K562 (cell line): ENCODE measurements around the gene ASPHD2. TPM values are rescaled to one million over a fixed set of nuclear protein-coding genes. Genes with fewer than 3 reads are reported as not detected.

Experiments
- ATAC-seq: fragments of 200-7000 bp; cut with Tn5 transposase; 3 replicates; pipeline ENCODE4 v1.9.1; 2020; ENCODE audit warnings: moderate library complexity
- BruUV-seq: library from RNA; stranded (reverse); fragments of 400-500 nt; replicated peaks from 2 replicates; lab custom pipeline; 2021; lab: Mats Ljungman, UMichigan
- CTCF ChIA-PET: fragments of 300-600 bp; formaldehyde crosslinking; extraction: SDS; loops from one replicate; lab custom pipeline; 2021; ENCODE audit warnings: low intra/inter-chr PET ratio; lab: Yijun Ruan, JAX
- POLR2A ChIA-PET: fragments of 300-600, 350-650 bp; sonication (Branson Sonifier 250); formaldehyde crosslinking; extraction: SDS; loops from one replicate; lab custom pipeline; 2021; ENCODE audit warnings: antibody characterized with exemption, inconsistent platforms; lab: Yijun Ruan, JAX
- DNase-seq, 4 experiments: peaks; one replicate each; pipeline versions ENCODE4 v3.0.0 to v3.0.0-alpha.2; 2011 to 2018; ENCODE audit warnings: low spot score in 3 of 4, mixed read lengths in 3 of 4; ENCODE audit errors: extremely low read depth in 1 of 4
- FAIRE-seq: peaks from 2 replicates; lab custom pipeline; 2011; peaks lifted over from hg19 to GRCh38; lab: Jason Lieb, UNC
- H2AFZ ChIP-seq: 2 replicates; pipeline ENCODE4 v1.6.0; 2011; ENCODE audit warnings: low read depth, low read length, control low read depth, inconsistent platforms
- H3K27ac ChIP-seq: fragments of 200-600 bp; 3 replicates; pipeline ENCODE4 v1.8.0; 2011; ENCODE audit warnings: low read depth, mild to moderate bottlenecking, control low read depth, inconsistent platforms, low read length, moderate library complexity, mixed read lengths; ENCODE audit errors: extremely low read depth
- H3K27me3 ChIP-seq, 2 experiments: fragments of 300-600 bp in 1 of 2; 2 replicates in 1 of 2; 3 replicates in 1 of 2; pipeline versions ENCODE4 v1.6.0 to v1.8.0; 2011; ENCODE audit warnings: inconsistent platforms in 2 of 2, low read length in 2 of 2, mild to moderate bottlenecking in 1 of 2, mixed read lengths in 1 of 2, moderate library complexity in 1 of 2; ENCODE audit not compliant: control insufficient read depth in 2 of 2, insufficient read depth in 2 of 2
- H3K36me3 ChIP-seq: fragments of 300-600 bp; 3 replicates; pipeline ENCODE4 v1.8.0; 2011; ENCODE audit warnings: mild to moderate bottlenecking, low read length, inconsistent platforms; ENCODE audit not compliant: control insufficient read depth, insufficient read depth
- H3K4me1 ChIP-seq, 2 experiments: fragments of 200-600 bp in 1 of 2; replicated peaks in 1 of 2; 2 replicates in 1 of 2; 3 replicates in 1 of 2; pipeline versions ENCODE4 v1.5.1 to v1.8.0; 2011; ENCODE audit warnings: inconsistent platforms in 2 of 2, low read length in 2 of 2, mild to moderate bottlenecking in 1 of 2, mixed read lengths in 1 of 2, moderate library complexity in 1 of 2; ENCODE audit not compliant: control insufficient read depth in 2 of 2, insufficient read depth in 2 of 2
- H3K4me2 ChIP-seq: 2 replicates; pipeline ENCODE4 v1.6.1; 2011; ENCODE audit warnings: low read length, control low read depth, inconsistent platforms, mixed read lengths; ENCODE audit not compliant: insufficient read depth
- H3K4me3 ChIP-seq: fragments of 200-600 bp; sonication (generic), shearing (Covaris generic); 2 replicates; pipeline ENCODE4 v1.5.1; 2016; ENCODE audit warnings: control low read depth, inconsistent platforms
- H3K79me2 ChIP-seq: fragments of 200-600 bp; 3 replicates; pipeline ENCODE4 v1.8.0; 2011; ENCODE audit warnings: low read length, inconsistent platforms; ENCODE audit not compliant: control insufficient read depth, insufficient read depth
- H3K9ac ChIP-seq, 2 experiments: 2 replicates each; pipeline versions ENCODE4 v1.6.0 to v1.6.1; 2011; ENCODE audit warnings: low read depth in 2 of 2, low read length in 2 of 2, control low read depth in 1 of 2, inconsistent platforms in 1 of 2, mild to moderate bottlenecking in 1 of 2, mixed read lengths in 1 of 2; ENCODE audit not compliant: insufficient read depth in 1 of 2
- H3K9me1 ChIP-seq: one replicate; pipeline ENCODE4 v1.6.0; 2011; ENCODE audit warnings: inconsistent platforms, mild to moderate bottlenecking, low read length, moderate library complexity; ENCODE audit not compliant: control insufficient read depth, insufficient read depth
- H3K9me3 ChIP-seq: replicated peaks from 2 replicates; pipeline ENCODE4 v1.5.1; 2011; ENCODE audit warnings: low read depth, low read length, inconsistent platforms; ENCODE audit not compliant: control insufficient read depth, insufficient read depth
- H4K20me1 ChIP-seq: replicated peaks from 2 replicates; pipeline ENCODE4 v1.6.1; 2011; ENCODE audit warnings: low read length, inconsistent platforms, mixed read lengths; ENCODE audit not compliant: control insufficient read depth, insufficient read depth
- CBFA2T3 ChIP-seq: fragments of 450-650 bp; IDR thresholded peaks from 2 replicates; pipeline ENCODE4 v1.6.1; 2017
- CHD1 ChIP-seq: fragments of 200-600 bp; sonication (generic); IDR thresholded peaks from one replicate; pipeline ENCODE4 v1.6.1; 2012; ENCODE audit warnings: mild to moderate bottlenecking, moderate library complexity, low read length, inconsistent platforms
- DACH1 ChIP-seq: fragments of 450-650 bp; IDR thresholded peaks from 2 replicates; pipeline ENCODE4 v1.6.1; 2018; ENCODE audit not compliant: partially characterized antibody
- DNMT1 ChIP-seq: fragments of 450-650 bp; IDR thresholded peaks from 2 replicates; pipeline ENCODE4 v1.6.1; 2016; ENCODE audit warnings: antibody characterized with exemption, mild to moderate bottlenecking
- HDAC2 ChIP-seq: fragments of 450-650 bp; IDR thresholded peaks from 2 replicates; pipeline ENCODE4 v1.6.1; 2016; ENCODE audit warnings: mild to moderate bottlenecking
- KDM5B ChIP-seq: fragments of 200-600 bp; sonication (generic); IDR thresholded peaks from 2 replicates; pipeline ENCODE4 v1.6.1; 2012; ENCODE audit warnings: low read depth, mild to moderate bottlenecking, moderate library complexity, low read length, control low read depth, inconsistent platforms; ENCODE audit not compliant: insufficient replicate concordance
- NR2F6 ChIP-seq: fragments of 450-650 bp; formaldehyde crosslinking; IDR thresholded peaks from 2 replicates; pipeline ENCODE4 v1.4.0; 2020; ENCODE audit warnings: mild to moderate bottlenecking
- PATZ1 ChIP-seq: fragments of 250-450 bp; sonication (Bioruptor Pico); IDR thresholded peaks from 2 replicates; pipeline ENCODE4 v1.5.0; 2020; ENCODE audit warnings: mild to moderate bottlenecking, borderline replicate concordance
- RBFOX2 ChIP-seq: fragments of 200-400 bp; formaldehyde crosslinking; IDR thresholded peaks from 2 replicates; pipeline ENCODE4 v1.6.1; 2017; ENCODE audit warnings: low read depth, mild to moderate bottlenecking, low read length, moderate library complexity
- SAFB2 ChIP-seq: fragments of 200-400 bp; formaldehyde crosslinking; IDR thresholded peaks from 2 replicates; pipeline ENCODE4 v1.6.1; 2018; ENCODE audit warnings: borderline replicate concordance, low read length, low read depth, moderate library complexity; ENCODE audit not compliant: severe bottlenecking
- SNAPC5 ChIP-seq: fragments of 250-450 bp; sonication (Bioruptor Pico); IDR thresholded peaks from 2 replicates; pipeline ENCODE4 v1.8.0; 2021; ENCODE audit warnings: moderate library complexity, mild to moderate bottlenecking, inconsistent platforms
- TFAM ChIP-seq: fragments of 250-450 bp; sonication (Bioruptor Pico); conservative IDR thresholded peaks from 2 replicates; pipeline ENCODE4 v1.5.0; 2021; ENCODE audit warnings: mild to moderate bottlenecking, moderate library complexity
- ZNF24 ChIP-seq: fragments of 450-650 bp; IDR thresholded peaks from 2 replicates; pipeline ENCODE4 v1.6.1; 2016
- ZNF695 ChIP-seq: fragments of 450-650 bp; formaldehyde crosslinking; IDR thresholded peaks from 2 replicates; pipeline ENCODE4 v1.4.0; 2020; ENCODE audit warnings: mild to moderate bottlenecking, moderate library complexity
- WGBS: fragments of 100-300 bp; shearing (Covaris generic); methylation state at CpG from one replicate; pipeline ENCODE4 v1.1.6; 2016; ENCODE audit warnings: low coverage, mixed read lengths; ENCODE audit not compliant: insufficient coverage; ENCODE audit errors: missing lambda C conversion rate; 5-methylcytosine and 5-hydroxymethylcytosine counted together
- in situ Hi-C: fragments of 300-500 bp; cut with MboI; formaldehyde crosslinking; loops from 4 replicates; pipeline ENCODE4 v1.15.0; 2018; ENCODE audit warnings: inconsistent platforms, mixed read lengths
- intact Hi-C: fragments of 100-400 bp; cut with micrococcal nuclease; formaldehyde crosslinking; loops from 2 replicates; pipeline ENCODE4 v1.14.2; 2022
- polyA plus RNA-seq, 8 experiments: library from polyadenylated mRNA; depleted of rRNA in 4 of 8; stranded (reverse) in 5 of 8; unstranded in 3 of 8; fragments of >200 nt; fragmentation: Nextera tagmentation in 2 of 8; fragmentation: Illumina TruSeq in 1 of 8; extraction: Ambion mirVana in 2 of 8; extraction: Trizol in 1 of 8; gene quantifications; 2 replicates each; pipeline versions ENCODE4 v1.2.1 to v1.2.3, GENCODE V29; 2011 to 2014; ENCODE audit warnings: inconsistent platforms in 1 of 8, missing spikeins in 1 of 8
- total RNA-seq, 7 experiments: library from RNA; depleted of rRNA in 6 of 7; stranded (reverse); fragments of >200 nt in 6 of 7; fragmentation: Illumina TruSeq in 2 of 7; extraction: Trizol in 2 of 7; gene quantifications; 2 replicates each; pipeline versions ENCODE4 v1.2.1 to v1.2.3, GENCODE V29; 2011 to 2021; ENCODE audit warnings: low replicate concordance in 1 of 7
- TF ChIP-seq, protein P1 (sequence below): fragments of 250-450 bp; sonication (Bioruptor Pico); IDR thresholded peaks from 2 replicates; pipeline ENCODE4 v1.5.0; 2021; ENCODE audit warnings: mild to moderate bottlenecking, borderline replicate concordance
- TF ChIP-seq, protein P2 (sequence below): sonication (generic); formaldehyde crosslinking; IDR thresholded peaks from 2 replicates; pipeline ENCODE4 v1.8.1; 2023; ENCODE audit warnings: mild to moderate bottlenecking, missing genetic modification reagents

The ASPHD2 gene
- total and polyA plus RNA-seq, 9 of the 15 experiments (the other 6 are each of a cell fraction or from before 2014, with no cell fraction given): 0.18 to 0.64 (median 0.36) TPM

DNA sequence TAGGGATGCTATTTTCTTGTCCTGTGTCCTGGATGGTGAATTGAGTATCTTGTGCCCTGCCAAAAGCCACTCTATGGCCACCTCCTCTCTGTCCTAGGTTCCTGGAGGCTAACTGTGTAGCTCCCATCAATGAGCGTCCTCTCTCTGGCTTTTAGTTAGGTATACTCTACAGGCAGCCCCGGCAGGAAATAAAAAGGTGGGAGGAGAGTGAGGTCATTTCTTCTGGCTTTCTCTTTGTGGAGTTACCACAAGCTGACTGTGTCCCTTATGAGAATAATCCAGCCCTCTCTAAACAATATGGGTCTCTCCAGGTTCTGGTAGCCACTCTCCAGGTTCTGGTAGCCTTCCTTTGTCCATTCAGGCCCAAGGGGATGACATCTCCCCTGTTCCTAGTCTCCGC lies 11.7 kb upstream of the ASPHD2 start:
- H3K27me3 ChIP-seq: 0 out of 5 replicates have a peak, but pooled peaks cover 2 to 4% of the 10 kb centered on the region in 2 experiments
- no peak overlapping the region for H3K4me2 ChIP-seq
- BruUV-seq: no TSS peak
- in situ Hi-C loops: no loop called here
- H3K9ac ChIP-seq: no peak overlapping the region
- TF ChIP-seq CBFA2T3: no peak
- TF ChIP-seq, protein P1, sequence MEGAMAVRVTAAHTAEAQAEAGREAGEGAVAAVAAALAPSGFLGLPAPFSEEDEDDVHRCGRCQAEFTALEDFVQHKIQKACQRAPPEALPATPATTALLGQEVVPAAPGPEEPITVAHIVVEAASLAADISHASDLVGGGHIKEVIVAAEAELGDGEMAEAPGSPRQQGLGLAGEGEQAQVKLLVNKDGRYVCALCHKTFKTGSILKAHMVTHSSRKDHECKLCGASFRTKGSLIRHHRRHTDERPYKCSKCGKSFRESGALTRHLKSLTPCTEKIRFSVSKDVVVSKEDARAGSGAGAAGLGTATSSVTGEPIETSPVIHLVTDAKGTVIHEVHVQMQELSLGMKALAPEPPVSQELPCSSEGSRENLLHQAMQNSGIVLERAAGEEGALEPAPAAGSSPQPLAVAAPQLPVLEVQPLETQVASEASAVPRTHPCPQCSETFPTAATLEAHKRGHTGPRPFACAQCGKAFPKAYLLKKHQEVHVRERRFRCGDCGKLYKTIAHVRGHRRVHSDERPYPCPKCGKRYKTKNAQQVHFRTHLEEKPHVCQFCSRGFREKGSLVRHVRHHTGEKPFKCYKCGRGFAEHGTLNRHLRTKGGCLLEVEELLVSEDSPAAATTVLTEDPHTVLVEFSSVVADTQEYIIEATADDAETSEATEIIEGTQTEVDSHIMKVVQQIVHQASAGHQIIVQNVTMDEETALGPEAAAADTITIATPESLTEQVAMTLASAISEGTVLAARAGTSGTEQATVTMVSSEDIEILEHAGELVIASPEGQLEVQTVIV (CRISPR knock-in tag): no peak
- TF ChIP-seq RBFOX2: no peak
- TF ChIP-seq NR2F6 (CRISPR knock-in tag): no peak
- no peak for TF ChIP-seq ZNF24
- TF ChIP-seq KDM5B: no peak
- TF ChIP-seq TFAM (CRISPR knock-in tag): no peak
- no peak for TF ChIP-seq DNMT1
- no peak for TF ChIP-seq SNAPC5
- TF ChIP-seq SAFB2: no peak
- TF ChIP-seq ZNF695: no peak
- TF ChIP-seq PATZ1 (CRISPR knock-in tag): no peak
- TF ChIP-seq HDAC2: no peak
- TF ChIP-seq CHD1: no peak
- no peak for TF ChIP-seq DACH1
- TF ChIP-seq, protein P2, sequence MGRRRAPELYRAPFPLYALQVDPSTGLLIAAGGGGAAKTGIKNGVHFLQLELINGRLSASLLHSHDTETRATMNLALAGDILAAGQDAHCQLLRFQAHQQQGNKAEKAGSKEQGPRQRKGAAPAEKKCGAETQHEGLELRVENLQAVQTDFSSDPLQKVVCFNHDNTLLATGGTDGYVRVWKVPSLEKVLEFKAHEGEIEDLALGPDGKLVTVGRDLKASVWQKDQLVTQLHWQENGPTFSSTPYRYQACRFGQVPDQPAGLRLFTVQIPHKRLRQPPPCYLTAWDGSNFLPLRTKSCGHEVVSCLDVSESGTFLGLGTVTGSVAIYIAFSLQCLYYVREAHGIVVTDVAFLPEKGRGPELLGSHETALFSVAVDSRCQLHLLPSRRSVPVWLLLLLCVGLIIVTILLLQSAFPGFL: no peak
- TF ChIP-seq, all 486 proteins: peak for 0
- no peaks in the 10 kb centered on the region for H3K9me3 ChIP-seq
- no peak overlapping the region for H3K4me3 ChIP-seq
- ChIA-PET POLR2A (no interaction called here), CTCF (no interaction called here)
- H4K20me1 ChIP-seq: no peaks in the 10 kb centered on the region
- H3K9me1 ChIP-seq: no peaks in the 10 kb centered on the region
- no peak overlapping the region for H3K27ac ChIP-seq
- FAIRE-seq (no peak), ATAC-seq (no peak), DNase-seq (no peak)
- H2AFZ ChIP-seq: no peak overlapping the region
- H3K79me2 ChIP-seq: no peaks in the 10 kb centered on the region
- 19% methylated on average over 2 of the region's 3 CpGs for WGBS
- no peaks in the 10 kb centered on the region for H3K36me3 ChIP-seq
- intact Hi-C loops: no loop called here
- H3K4me1 ChIP-seq: no peaks in the 10 kb centered on the region
